Loucy (cell line): ENCODE measurements around the gene MUC5B.
"Not testable (repeated sequence)": the region's sequence is repeated elsewhere in the genome, so short reads cannot be mapped to it uniquely, and the experiment has no call there.

Experiments
- H2AFZ ChIP-seq: fragments of 200-600 bp; sonication (generic); 2 replicates; pipeline ENCODE4 v1.6.0; 2016; ENCODE audit warnings: antibody characterized with exemption, mild to moderate bottlenecking, low read length, moderate library complexity
- H3F3A ChIP-seq: fragments of 200-600 bp; 2 replicates; pipeline ENCODE4 v1.6.0; 2016; ENCODE audit warnings: antibody characterized with exemption, low read depth, mild to moderate bottlenecking
- H3K27me3 ChIP-seq: fragments of 200-600 bp; sonication (generic); 2 replicates; pipeline ENCODE4 v1.6.1; 2014; ENCODE audit warnings: low read length, mild to moderate bottlenecking; ENCODE audit not compliant: insufficient read depth, poor library complexity, severe bottlenecking
- H3K36me3 ChIP-seq: fragments of 200-600 bp; sonication (generic); 2 replicates; pipeline ENCODE4 v1.6.1; 2016; ENCODE audit warnings: low read length; ENCODE audit not compliant: insufficient read depth
- H3K4me1 ChIP-seq: fragments of 200-600 bp; sonication (generic); 2 replicates; pipeline ENCODE4 v1.5.1; 2014; ENCODE audit warnings: low read length, mild to moderate bottlenecking; ENCODE audit not compliant: insufficient read depth, poor library complexity, severe bottlenecking
- H3K4me2 ChIP-seq: fragments of 200-600 bp; sonication (generic); 2 replicates; pipeline ENCODE4 v1.6.0; 2014; ENCODE audit warnings: antibody characterized with exemption, low read length, low read depth, mild to moderate bottlenecking; ENCODE audit not compliant: poor library complexity, severe bottlenecking
- H3K4me3 ChIP-seq: fragments of 200-600 bp; sonication (generic); 2 replicates; pipeline ENCODE4 v1.5.1; 2014; ENCODE audit warnings: low read length, mild to moderate bottlenecking, mixed read lengths; ENCODE audit not compliant: poor library complexity, severe bottlenecking
- H3K79me2 ChIP-seq: fragments of 200-600 bp; sonication (generic); 2 replicates; pipeline ENCODE4 v1.6.1; 2014; ENCODE audit warnings: low read length; ENCODE audit not compliant: insufficient read depth
- H3K9ac ChIP-seq: fragments of 200-600 bp; sonication (generic); 2 replicates; pipeline ENCODE4 v1.6.0; 2014; ENCODE audit warnings: mild to moderate bottlenecking, low read depth, low read length, moderate library complexity; ENCODE audit not compliant: poor library complexity, severe bottlenecking
- H3K9me2 ChIP-seq: fragments of 200-600 bp; sonication (generic); replicated peaks from 2 replicates; pipeline ENCODE4 v1.6.1; 2016; ENCODE audit warnings: low read depth, low read length, mixed read lengths
- H3K9me3 ChIP-seq: fragments of 200-600 bp; sonication (generic); 2 replicates; pipeline ENCODE4 v1.6.1; 2014; ENCODE audit warnings: mild to moderate bottlenecking, antibody characterized with exemption, low read length, low read depth; ENCODE audit not compliant: insufficient read depth
- H4K20me1 ChIP-seq: fragments of 200-600 bp; sonication (generic); 2 replicates; pipeline ENCODE4 v1.6.0; 2014; ENCODE audit warnings: antibody characterized with exemption, low read length, mild to moderate bottlenecking; ENCODE audit not compliant: insufficient read depth, poor library complexity, severe bottlenecking
- EZH2phosphoT487 ChIP-seq: fragments of 200-600 bp; IDR thresholded peaks from 2 replicates; pipeline ENCODE4 v1.6.1; 2018; ENCODE audit warnings: antibody characterized with exemption, mild to moderate bottlenecking, moderate library complexity, borderline replicate concordance
- TF ChIP-seq, protein P1 (sequence below): fragments of 200-600 bp; sonication (generic); conservative IDR thresholded peaks from 2 replicates; pipeline ENCODE4 v1.5.1; 2014; ENCODE audit warnings: mild to moderate bottlenecking, antibody characterized with exemption, low read length

MUC5B gene

DNA sequence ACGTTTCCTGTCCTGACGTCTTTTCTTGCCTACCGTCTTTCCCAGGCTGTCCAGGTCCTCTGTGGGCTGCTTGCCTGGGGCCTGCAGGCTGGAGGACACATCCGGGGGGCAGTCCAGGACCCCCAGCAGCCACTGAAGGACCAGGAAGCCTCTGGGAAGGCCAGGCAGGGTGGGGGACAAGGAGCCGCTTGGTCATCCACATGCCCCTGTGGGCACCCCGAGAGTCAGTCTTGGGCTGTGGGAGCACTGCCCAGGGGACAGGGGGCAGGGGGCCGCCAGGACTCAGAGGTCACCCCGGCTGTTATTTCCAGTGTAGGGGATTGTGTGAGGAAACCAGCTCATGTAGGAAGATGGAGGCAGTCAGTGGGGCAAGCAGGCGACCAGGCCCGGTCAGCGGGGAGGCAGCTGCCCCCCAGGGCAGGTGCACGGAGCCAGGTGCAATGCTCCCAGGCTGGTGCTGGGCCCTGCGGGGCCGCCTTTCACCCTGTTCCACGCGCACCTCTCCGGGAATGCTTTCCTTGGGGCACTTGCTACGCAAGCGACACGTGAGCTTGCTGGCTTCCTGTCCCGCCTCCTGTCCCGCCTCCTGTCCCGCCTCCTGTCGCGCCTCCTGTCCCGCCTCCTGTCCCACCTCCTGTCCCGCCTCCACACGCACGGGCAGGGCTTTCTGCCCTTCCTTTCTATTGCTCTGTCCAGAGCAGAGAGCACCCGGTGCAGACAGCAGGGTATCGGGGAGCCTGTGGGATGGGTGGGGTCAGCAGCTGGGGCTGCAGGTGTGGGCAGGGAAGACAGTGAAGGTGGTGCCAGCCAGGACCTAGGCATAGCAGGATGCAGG lies 39.5 kb downstream of the MUC5B start:
- Histone ChIP-seq H3K4me3 (peak overlapping the region; percentile 72), H3K9me3 (no peaks in the 10 kb centered on the region; the same call in 1 of the 2 replicates), H3K4me1 (peaks cover 8% of the 10 kb centered on the region), H4K20me1 (no peaks in the 10 kb centered on the region), H3K4me2 (peak overlapping the region; percentile 65), H3K9me2 (no peaks in the 10 kb centered on the region), H3K79me2 (no peaks in the 10 kb centered on the region), H3K9ac (peak overlapping the region; percentile 72), H3K27me3 (no peaks in the 10 kb centered on the region), H2AFZ (peak overlapping the region; percentile 74; the same call in 1 of the 2 replicates), H3K36me3 (no peaks in the 10 kb centered on the region), H3F3A (no peaks in the 10 kb centered on the region)
- TF ChIP-seq, protein P1, sequence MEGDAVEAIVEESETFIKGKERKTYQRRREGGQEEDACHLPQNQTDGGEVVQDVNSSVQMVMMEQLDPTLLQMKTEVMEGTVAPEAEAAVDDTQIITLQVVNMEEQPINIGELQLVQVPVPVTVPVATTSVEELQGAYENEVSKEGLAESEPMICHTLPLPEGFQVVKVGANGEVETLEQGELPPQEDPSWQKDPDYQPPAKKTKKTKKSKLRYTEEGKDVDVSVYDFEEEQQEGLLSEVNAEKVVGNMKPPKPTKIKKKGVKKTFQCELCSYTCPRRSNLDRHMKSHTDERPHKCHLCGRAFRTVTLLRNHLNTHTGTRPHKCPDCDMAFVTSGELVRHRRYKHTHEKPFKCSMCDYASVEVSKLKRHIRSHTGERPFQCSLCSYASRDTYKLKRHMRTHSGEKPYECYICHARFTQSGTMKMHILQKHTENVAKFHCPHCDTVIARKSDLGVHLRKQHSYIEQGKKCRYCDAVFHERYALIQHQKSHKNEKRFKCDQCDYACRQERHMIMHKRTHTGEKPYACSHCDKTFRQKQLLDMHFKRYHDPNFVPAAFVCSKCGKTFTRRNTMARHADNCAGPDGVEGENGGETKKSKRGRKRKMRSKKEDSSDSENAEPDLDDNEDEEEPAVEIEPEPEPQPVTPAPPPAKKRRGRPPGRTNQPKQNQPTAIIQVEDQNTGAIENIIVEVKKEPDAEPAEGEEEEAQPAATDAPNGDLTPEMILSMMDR = no peak
- no peak for TF ChIP-seq EZH2phosphoT487

DNA sequence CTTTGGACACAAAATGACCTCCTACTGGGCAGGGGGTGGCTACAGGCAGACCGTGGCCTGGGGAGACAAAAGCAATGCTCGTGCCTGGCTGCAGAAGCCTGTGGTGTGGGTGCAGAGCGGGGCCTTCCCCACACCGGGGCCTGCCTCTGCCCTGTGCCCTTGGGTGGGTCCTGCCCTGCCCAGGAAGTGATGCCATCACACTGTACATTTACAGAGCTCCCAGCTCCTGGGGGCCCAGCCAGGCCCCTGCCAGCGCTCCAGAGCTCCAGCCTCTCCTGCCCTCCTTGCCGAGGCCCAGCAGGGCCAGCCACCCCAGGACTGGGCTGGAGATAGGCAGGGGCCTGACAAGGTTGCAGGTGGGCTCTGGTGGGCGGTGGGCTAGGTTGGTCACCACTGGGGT lies 40.1 kb downstream of the MUC5B start:
- Histone ChIP-seq H4K20me1 (no peaks in the 10 kb centered on the region), H3F3A (no peaks in the 10 kb centered on the region), H3K9me3 (no peaks in the 10 kb centered on the region; the same call in 1 of the 2 replicates), H3K36me3 (no peaks in the 10 kb centered on the region), H3K4me1 (peaks cover 8% of the 10 kb centered on the region), H3K27me3 (no peaks in the 10 kb centered on the region), H3K9me2 (no peaks in the 10 kb centered on the region), H3K79me2 (no peaks in the 10 kb centered on the region), H3K4me3 (peak overlapping the region; percentile 72), H3K4me2 (peak overlapping the region; percentile 65), H3K9ac (peak overlapping the region; percentile 72), H2AFZ (peak overlapping the region; percentile 74; the same call in 1 of the 2 replicates)
- TF ChIP-seq, protein P1 = no peak
- TF ChIP-seq EZH2phosphoT487 = no peak

DNA sequence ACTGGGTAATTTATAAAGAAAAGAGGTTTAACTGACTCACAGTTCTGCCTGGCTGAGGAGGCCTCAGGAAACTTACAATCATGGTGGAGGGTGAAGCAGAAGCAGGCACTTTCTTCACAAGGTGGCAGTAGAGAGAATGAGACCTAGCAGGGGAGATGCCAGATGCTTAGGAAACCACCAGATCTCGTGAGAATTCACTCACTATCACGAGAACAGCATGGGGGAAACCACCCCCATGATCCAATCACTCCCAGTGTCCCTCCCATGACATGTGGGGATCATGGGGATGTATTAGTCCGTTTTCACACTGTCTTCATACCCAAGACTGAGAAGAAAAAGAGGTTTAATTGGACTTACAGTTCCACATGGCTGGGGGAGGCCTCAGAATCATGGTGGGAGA lies 41.6 kb downstream of the MUC5B start:
- TF ChIP-seq, protein P1 = peak; percentile 33
- not testable (repeated sequence) for H3K27me3 ChIP-seq, H2AFZ ChIP-seq, H3K36me3 ChIP-seq, H3K9me2 ChIP-seq, H3K79me2 ChIP-seq, H3F3A ChIP-seq, H4K20me1 ChIP-seq, H3K4me2 ChIP-seq, H3K4me1 ChIP-seq, H3K4me3 ChIP-seq, H3K9ac ChIP-seq, H3K9me3 ChIP-seq

DNA sequence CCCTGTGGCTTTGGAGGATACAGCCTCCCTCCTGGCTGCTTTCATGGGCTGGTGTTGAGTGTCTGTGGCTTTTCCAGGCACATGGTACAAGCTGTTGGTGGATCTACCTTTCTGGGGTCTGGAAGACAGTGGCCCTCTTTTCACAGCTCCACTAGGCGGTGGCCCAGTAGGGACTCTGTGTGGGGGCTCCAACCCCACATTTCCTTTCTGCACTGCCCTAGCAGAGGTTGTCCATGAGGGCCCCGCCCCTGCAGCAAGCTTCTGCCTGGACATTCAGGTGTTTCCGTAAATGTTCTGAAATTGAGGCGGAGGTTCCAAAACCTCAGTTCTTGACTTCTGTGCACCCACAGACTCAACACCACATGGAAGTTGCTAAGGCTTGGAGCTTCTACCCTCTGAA lies 42.6 kb downstream of the MUC5B start:
- H3K9ac ChIP-seq, H3K9me2 ChIP-seq, H3K9me3 ChIP-seq, H3K79me2 ChIP-seq, H3K36me3 ChIP-seq, H3K4me3 ChIP-seq, H3K4me1 ChIP-seq, H3K4me2 ChIP-seq, H3F3A ChIP-seq, H3K27me3 ChIP-seq, H2AFZ ChIP-seq, H4K20me1 ChIP-seq: not testable (repeated sequence)

DNA sequence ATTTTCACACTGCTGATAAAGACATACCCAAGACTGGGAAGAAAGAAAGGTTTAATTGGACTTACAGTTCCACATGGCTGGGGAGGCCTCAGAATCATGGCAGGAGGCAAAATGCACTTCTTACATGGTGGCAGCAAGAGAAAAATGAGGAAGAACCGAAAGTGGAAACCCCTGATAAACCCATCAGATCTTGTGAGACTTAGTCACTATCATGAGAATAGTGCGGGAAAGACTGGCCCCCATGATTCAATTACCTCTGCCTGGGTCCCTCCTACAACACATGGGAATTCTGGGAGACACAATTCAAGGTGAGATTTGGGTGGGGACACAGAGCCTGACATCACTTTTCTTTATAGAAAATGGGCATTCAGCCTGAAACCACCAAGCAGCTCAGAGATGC lies 44.1 kb downstream of the MUC5B start:
- not testable (repeated sequence) for H3K4me3 ChIP-seq

More for the DNA sequence above, 44.1 kb downstream of the MUC5B start:
- not testable (repeated sequence) for H3K79me2 ChIP-seq, H3K4me1 ChIP-seq, H3K9ac ChIP-seq, H3K27me3 ChIP-seq, H2AFZ ChIP-seq, H4K20me1 ChIP-seq, H3K9me3 ChIP-seq, H3K4me2 ChIP-seq, H3F3A ChIP-seq, H3K9me2 ChIP-seq, H3K36me3 ChIP-seq
